Duodenal mucosa (tissue), 2 donors: ENCODE measurements around the gene HCFC1.

Experiments
- H3K27ac ChIP-seq: one replicate; pipeline ENCODE4 v1.7.0; 2013; ENCODE audit warnings: low read depth, low read length
- H3K27me3 ChIP-seq, 2 donors: one replicate each; pipeline ENCODE4 v1.7.0; 2013; ENCODE audit warnings: low read length in 2 of 2, control low read depth in 1 of 2; ENCODE audit not compliant: insufficient read depth in 2 of 2, control insufficient read depth in 1 of 2
- H3K36me3 ChIP-seq, 2 donors: one replicate each; pipeline ENCODE4 v1.7.0; 2013; ENCODE audit warnings: low read length in 2 of 2, control low read depth in 1 of 2; ENCODE audit not compliant: insufficient read depth in 2 of 2, control insufficient read depth in 1 of 2
- H3K4me1 ChIP-seq, 2 donors: one replicate each; pipeline ENCODE4 v1.7.0; 2013; ENCODE audit warnings: low read length in 2 of 2, control low read depth in 1 of 2; ENCODE audit not compliant: insufficient read depth in 2 of 2, control insufficient read depth in 1 of 2
- H3K4me3 ChIP-seq, 2 donors: one replicate each; pipeline ENCODE4 v1.7.0; 2013; ENCODE audit warnings: low read length in 2 of 2, low read depth in 1 of 2
- H3K9ac ChIP-seq, 2 donors: one replicate each; pipeline ENCODE4 v1.7.0; 2013; ENCODE audit warnings: low read length in 2 of 2, low read depth in 1 of 2
- H3K9me3 ChIP-seq, 2 donors: one replicate each; pipeline ENCODE4 v1.7.0; 2013; ENCODE audit warnings: low read length in 2 of 2, control low read depth in 1 of 2; ENCODE audit not compliant: control insufficient read depth in 1 of 2

The HCFC1 gene

GRCh38 chrX:153925739-153926551, 45.7 kb downstream of the HCFC1 start, which contains the start of gene ARHGAP4:
Gene ARHGAP4 (minus strand): TSS chrX:153926264. CDS start chrX:153926202, 62 bp downstream.
- H3K4me3 ChIP-seq: peak within 1 kb of the TSS; percentile 74 to 77
- H3K9me3 ChIP-seq: no peaks in the 10 kb centered on the region
- H3K27ac ChIP-seq: peak within 1 kb of the TSS; percentile 94
- peaks cover 0 to 6% of the 10 kb centered on the region in 2 donors for H3K36me3 ChIP-seq
- no peaks in the 10 kb centered on the region for H3K27me3 ChIP-seq
- H3K9ac ChIP-seq: peak within 1 kb of the TSS; percentile 92 to 94
- H3K4me1 ChIP-seq: peaks cover 29 to 30% of the 10 kb centered on the region in 2 donors

GRCh38 chrX:153925387-153925738, 46.3 kb downstream of the HCFC1 start:
- peak overlapping the region; percentile 39 for H3K27ac ChIP-seq
- no peaks in the 10 kb centered on the region for H3K27me3 ChIP-seq
- H3K36me3 ChIP-seq: peaks cover 0 to 2% of the 10 kb centered on the region in 2 donors
- peaks cover 29 to 30% of the 10 kb centered on the region in 2 donors for H3K4me1 ChIP-seq
- peak overlapping the region; percentile 60 to 62 for H3K4me3 ChIP-seq
- H3K9me3 ChIP-seq: no peaks in the 10 kb centered on the region
- peak overlapping the region; percentile 25 to 32 for H3K9ac ChIP-seq

DNA sequence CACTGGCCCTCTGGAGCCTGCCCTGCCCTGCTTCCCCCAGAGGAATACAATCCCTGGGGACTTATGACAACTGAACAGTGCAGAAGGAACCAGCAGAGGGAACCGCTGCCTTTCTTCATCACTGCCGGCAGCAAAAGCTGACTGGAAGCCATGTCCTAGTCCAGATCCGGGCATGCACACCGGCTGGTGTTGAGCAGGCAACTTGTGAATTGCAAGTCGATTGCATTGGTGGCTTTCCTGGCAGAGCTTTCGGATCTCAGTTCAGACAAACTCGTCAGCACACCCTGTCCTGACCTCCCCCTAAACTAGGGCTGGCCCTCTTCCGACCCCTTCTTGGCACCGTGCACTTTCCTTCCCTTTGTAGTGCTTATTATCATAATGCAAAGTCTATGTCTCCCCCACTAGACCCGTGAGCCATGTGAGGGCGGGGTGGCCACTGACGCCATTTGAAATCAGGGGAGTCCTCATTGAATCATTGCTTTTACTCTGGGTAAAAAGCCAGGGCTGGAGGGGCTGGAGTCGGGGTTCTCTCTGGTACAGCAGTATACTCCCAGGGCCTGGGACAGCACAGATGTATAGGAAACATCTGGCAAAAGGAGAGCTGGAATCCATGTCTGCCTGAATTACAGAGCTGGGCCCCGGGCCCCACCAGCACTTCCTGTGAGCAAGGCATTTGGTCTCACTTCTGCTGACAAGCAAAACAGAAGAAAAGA, 47.3 kb downstream of the HCFC1 start:
- Histone ChIP-seq H3K36me3 (no peaks in the 10 kb centered on the region), H3K4me1 (peaks cover 29 to 30% of the 10 kb centered on the region in 2 donors), H3K9me3 (no peaks in the 10 kb centered on the region), H3K4me3 (peak overlapping the region; percentile 60 to 62), H3K27ac (no peak overlapping the region), H3K27me3 (no peaks in the 10 kb centered on the region), H3K9ac (peak overlapping the region; percentile 32 to 33)

DNA sequence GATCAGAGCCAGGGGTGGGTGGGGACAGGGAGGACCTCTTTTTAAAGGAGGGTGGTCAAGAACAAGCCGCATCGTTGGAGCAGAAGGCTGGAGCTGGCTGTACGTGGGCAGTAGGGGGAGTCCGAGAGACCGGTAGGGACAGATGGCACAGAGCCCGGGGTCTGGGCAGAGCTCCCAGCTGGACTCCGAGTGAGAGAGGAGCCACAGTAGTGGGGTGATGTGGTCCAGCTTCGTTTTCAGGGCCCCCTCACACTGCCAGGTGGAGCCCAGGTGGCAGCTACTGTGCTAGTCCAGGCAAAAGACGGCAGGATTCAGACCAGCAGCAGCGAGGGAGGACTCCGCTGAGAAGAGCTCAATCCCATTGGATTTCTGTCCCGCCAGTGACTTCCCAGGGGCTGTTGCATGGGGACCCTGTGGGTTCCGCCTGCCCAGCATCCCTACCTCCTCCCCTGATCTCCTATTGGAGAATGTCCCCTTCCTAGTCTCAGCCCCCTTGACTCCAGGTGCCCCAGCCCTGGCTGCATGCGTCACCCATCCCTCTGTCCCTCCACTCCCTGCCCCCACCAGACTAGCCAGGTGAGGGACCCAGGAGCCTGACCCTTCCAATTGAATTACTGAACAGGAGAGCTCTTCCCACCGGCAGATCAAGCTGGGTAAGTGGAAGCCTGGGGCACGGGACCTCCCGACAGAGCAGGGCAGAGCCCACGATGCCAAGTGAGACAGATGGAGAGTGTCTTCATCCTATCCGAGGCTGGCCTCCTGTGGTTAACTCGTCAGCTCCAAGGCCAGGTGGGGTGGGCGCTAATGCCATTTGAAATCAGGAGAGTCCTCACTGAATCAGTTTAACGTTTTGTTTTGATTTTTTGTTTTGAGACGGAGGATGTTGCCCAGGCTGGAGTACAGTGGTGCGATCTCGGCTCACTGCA, 48.4 kb downstream of the HCFC1 start:
- peak overlapping the region in 1 of 2 donors; percentile 35 for H3K4me3 ChIP-seq
- H3K27me3 ChIP-seq: no peaks in the 10 kb centered on the region
- peaks cover 23 to 29% of the 10 kb centered on the region in 2 donors for H3K4me1 ChIP-seq
- no peak overlapping the region for H3K9ac ChIP-seq
- no peaks in the 10 kb centered on the region for H3K36me3 ChIP-seq
- no peak overlapping the region for H3K27ac ChIP-seq
- H3K9me3 ChIP-seq: no peaks in the 10 kb centered on the region

GRCh38 chrX:153921511-153922446, 49.8 kb downstream of the HCFC1 start:
- no peak overlapping the region for H3K27ac ChIP-seq
- H3K4me1 ChIP-seq: peaks cover 15 to 21% of the 10 kb centered on the region in 2 donors

DNA sequence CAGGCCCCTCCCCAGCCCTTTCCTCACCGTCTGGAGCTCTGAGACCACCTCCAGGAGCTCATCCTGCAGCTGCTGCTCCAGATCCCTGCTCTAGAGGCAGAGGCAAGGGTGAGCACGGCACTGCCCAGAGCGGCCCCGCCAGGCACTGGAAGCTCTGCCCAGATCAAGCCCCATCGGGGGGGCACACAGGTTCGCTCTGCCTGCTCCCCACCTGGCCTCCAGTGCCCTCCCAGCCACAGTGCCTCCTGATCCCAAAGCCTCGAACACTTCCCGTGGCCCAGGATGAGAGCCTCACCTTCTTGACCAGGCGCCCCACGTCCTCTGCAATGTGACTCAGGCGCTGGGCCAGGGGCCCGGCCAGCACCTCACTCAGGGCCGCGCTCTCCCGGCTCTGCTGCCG, 50.5 kb downstream of the HCFC1 start:
- H3K27me3 ChIP-seq: no peaks in the 10 kb centered on the region
- H3K36me3 ChIP-seq: peaks cover 0 to 6% of the 10 kb centered on the region in 2 donors
- peaks cover 15 to 19% of the 10 kb centered on the region in 2 donors for H3K4me1 ChIP-seq
- H3K9me3 ChIP-seq: no peaks in the 10 kb centered on the region
- H3K27ac ChIP-seq: no peak overlapping the region
- no peak overlapping the region for H3K4me3 ChIP-seq
- H3K9ac ChIP-seq: no peak overlapping the region

More at GRCh38 chrX:153921511-153922446, 49.8 kb downstream of the HCFC1 start:
- Histone ChIP-seq H3K9me3 (no peaks in the 10 kb centered on the region), H3K36me3 (peaks cover 0 to 6% of the 10 kb centered on the region in 2 donors), H3K9ac (no peak overlapping the region), H3K27me3 (no peaks in the 10 kb centered on the region), H3K4me3 (no peak overlapping the region)

DNA sequence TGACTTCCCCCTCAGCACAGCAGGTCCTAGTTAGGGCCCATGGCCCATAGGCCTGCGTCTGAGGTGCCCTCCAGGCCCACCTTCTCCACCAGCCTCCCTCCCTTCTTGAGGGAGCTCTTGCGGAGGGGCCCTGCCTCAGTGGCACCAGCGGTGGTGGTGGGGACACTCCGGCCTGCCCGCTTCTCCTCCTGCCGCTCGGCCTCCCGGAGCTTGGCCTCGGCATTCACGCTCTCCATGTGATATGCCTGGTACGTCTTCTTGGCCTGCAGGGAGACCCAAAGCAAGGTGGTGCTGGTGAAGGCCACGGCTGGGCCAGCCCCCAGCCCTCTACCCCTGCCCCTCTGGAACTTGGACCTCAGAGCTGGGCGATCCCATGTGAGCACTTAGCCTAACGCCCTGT, 51.1 kb downstream of the HCFC1 start:
- H3K27me3 ChIP-seq: no peaks in the 10 kb centered on the region
- H3K4me1 ChIP-seq: peaks cover 15 to 16% of the 10 kb centered on the region in 2 donors
- no peaks in the 10 kb centered on the region for H3K9me3 ChIP-seq
- no peak overlapping the region for H3K27ac ChIP-seq
- peaks cover 0 to 6% of the 10 kb centered on the region in 2 donors for H3K36me3 ChIP-seq
- no peak overlapping the region for H3K4me3 ChIP-seq
- H3K9ac ChIP-seq: no peak overlapping the region

DNA sequence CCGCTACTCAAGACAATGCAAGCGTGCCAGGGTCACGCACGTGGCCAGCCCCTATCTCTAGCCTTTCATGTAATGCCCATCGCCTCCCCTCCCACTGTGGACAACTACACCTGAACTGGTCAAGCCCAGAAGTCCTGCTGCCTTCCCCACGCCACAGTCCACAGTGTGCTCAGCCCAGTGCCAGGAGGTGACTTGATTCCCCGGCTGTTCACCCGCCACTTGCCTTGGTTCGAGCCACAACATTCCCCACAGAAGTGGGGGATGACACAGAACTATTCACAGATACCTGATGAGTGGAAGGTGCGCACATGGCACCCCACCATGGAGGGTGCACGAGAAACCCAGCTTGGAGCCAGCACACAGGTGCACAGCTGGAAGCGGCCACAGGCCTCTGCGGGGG, 52.3 kb downstream of the HCFC1 start:
- Histone ChIP-seq H3K9ac (no peak overlapping the region), H3K4me3 (no peak overlapping the region), H3K36me3 (peaks cover 0 to 6% of the 10 kb centered on the region in 2 donors), H3K9me3 (no peaks in the 10 kb centered on the region), H3K27me3 (no peaks in the 10 kb centered on the region), H3K27ac (no peak overlapping the region), H3K4me1 (peaks cover 4 to 15% of the 10 kb centered on the region in 2 donors)

GRCh38 chrX:153917869-153918268, 53.7 kb downstream of the HCFC1 start:
- Histone ChIP-seq H3K36me3 (peaks cover 0 to 6% of the 10 kb centered on the region in 2 donors), H3K9me3 (no peaks in the 10 kb centered on the region), H3K4me1 (peaks cover 0 to 8% of the 10 kb centered on the region in 2 donors), H3K4me3 (no peak overlapping the region), H3K27me3 (no peaks in the 10 kb centered on the region), H3K9ac (no peak overlapping the region), H3K27ac (no peak overlapping the region)
